ENCODE measurements around the gene ITGA7.

ITGA7 gene

DNA sequence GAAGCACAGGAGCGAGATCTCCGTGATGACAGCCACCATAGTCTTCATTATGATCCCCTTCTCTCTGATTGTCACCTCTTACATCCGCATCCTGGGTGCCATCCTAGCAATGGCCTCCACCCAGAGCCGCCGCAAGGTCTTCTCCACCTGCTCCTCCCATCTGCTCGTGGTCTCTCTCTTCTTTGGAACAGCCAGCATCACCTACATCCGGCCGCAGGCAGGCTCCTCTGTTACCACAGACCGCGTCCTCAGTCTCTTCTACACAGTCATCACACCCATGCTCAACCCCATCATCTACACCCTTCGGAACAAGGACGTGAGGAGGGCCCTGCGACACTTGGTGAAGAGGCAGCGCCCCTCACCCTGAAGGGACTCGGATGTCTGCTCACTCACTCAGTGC lies 70.2 kb downstream of the ITGA7 start:
- no peak for DNase-seq

- DNase-seq = no peak
Measured at GRCh38 chr12:55636853-55637252, 70.9 kb downstream of the ITGA7 start, which contains the start of gene OR10P1. Gene OR10P1, plus strand, starts transcription at chr12:55636892. Its CDS starts 0 bp downstream, at chr12:55636892.

DNA sequence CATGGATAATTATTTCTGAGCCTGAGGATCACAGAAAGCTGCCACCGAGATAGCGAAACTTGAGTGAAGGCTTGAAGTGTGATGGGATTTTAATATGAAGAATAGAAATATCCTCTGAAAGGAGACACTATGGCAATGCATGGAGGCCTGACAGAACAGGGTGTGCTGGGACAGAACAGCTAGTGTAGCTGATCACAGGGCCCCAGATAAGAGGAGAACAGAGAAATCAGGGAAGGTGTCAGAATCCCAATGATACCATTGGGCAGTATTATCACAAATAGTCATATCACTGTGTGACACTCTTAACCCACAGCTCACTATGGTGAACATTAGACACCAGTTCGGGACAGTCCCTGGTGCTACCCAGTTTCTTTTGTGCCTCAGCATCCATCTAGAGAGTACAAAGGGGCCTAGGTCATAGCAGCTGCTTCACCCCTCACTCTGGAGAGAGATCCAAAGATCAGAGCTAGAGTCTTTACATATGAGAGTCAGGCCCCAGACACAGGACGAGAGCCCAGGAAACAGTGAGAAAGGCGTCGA lies 71.5 kb downstream of the ITGA7 start:
- DNase-seq = no peak
